Measurements from ENCODE around the gene SNIP1.

- TF ChIP-seq CTCF (IDR thresholded peaks at IDR 0.05) (no peak), POLR2A (IDR thresholded peaks at IDR 0.05) (no peak)
These were observed 2.7 kb upstream of the SNIP1 start, which contains the start of gene DNALI1 for GRCh38 chr1:37556712-37557196.

Data from lower leg skin (tissue), 3 donors.